HepG2 (cell line): ENCODE data around the gene FOSB. TPM values are rescaled to one million over a fixed set of nuclear protein-coding genes. Genes with fewer than 3 reads are reported as not detected.

Source experiments
- BATF2 ChIP-seq: sonication (generic); formaldehyde crosslinking; IDR thresholded peaks from 2 replicates; pipeline ENCODE4 v1.8.0; 2022; ENCODE audit warnings: mild to moderate bottlenecking, missing genetic modification reagents, moderate library complexity
- EED ChIP-seq: sonication (generic); formaldehyde crosslinking; IDR thresholded peaks from 2 replicates; pipeline ENCODE4 v1.5.0; 2020; ENCODE audit warnings: mild to moderate bottlenecking, missing genetic modification reagents
- FOSL1 ChIP-seq: sonication (generic); formaldehyde crosslinking; IDR thresholded peaks from 2 replicates; pipeline ENCODE4 v1.9.0; 2021; ENCODE audit warnings: missing genetic modification reagents, borderline replicate concordance
- IKZF1 ChIP-seq: fragments of 450-650 bp; IDR thresholded peaks from 2 replicates; pipeline ENCODE4 v1.7.1; 2016
- JUN ChIP-seq: sonication (generic); formaldehyde crosslinking; IDR thresholded peaks from 2 replicates; pipeline ENCODE4 v1.4.0; 2020; ENCODE audit warnings: mild to moderate bottlenecking, missing genetic modification reagents
- MAX ChIP-seq: IDR thresholded peaks from 2 replicates; pipeline ENCODE4 v1.6.1; 2012; ENCODE audit warnings: inconsistent platforms
- MXD4 ChIP-seq: IDR thresholded peaks from 2 replicates; pipeline ENCODE4 v1.6.1; 2016; ENCODE audit warnings: mild to moderate bottlenecking, missing biosample characterization, missing genetic modification reagents
- PHB2 ChIP-seq: fragments of 450-650 bp; IDR thresholded peaks from 2 replicates; pipeline ENCODE4 v1.6.1; 2018; ENCODE audit not compliant: partially characterized antibody
- SIN3B ChIP-seq: fragments of 150-350 bp; IDR thresholded peaks from 2 replicates; pipeline ENCODE4 v1.6.1; 2014; ENCODE audit warnings: low read length
- TBP ChIP-seq: sonication (generic); formaldehyde crosslinking; IDR thresholded peaks from 2 replicates; pipeline ENCODE4 v1.5.0; 2020; ENCODE audit warnings: missing genetic modification reagents
- ZKSCAN5 ChIP-seq: sonication (generic); formaldehyde crosslinking; IDR thresholded peaks from 2 replicates; pipeline ENCODE4 v1.5.1; 2020; ENCODE audit warnings: mild to moderate bottlenecking, missing genetic modification reagents
- ZNF280B ChIP-seq: sonication (generic); formaldehyde crosslinking; IDR thresholded peaks from 2 replicates; pipeline ENCODE4 v1.5.0; 2020; ENCODE audit warnings: missing genetic modification reagents, mild to moderate bottlenecking, borderline replicate concordance
- ZNF317 ChIP-seq: sonication (generic); formaldehyde crosslinking; IDR thresholded peaks from 2 replicates; pipeline ENCODE4 v1.5.0; 2020; ENCODE audit warnings: mild to moderate bottlenecking, missing genetic modification reagents
- polyA plus RNA-seq, 8 experiments: library from polyadenylated mRNA; depleted of rRNA in 3 of 8; stranded (reverse) in 7 of 8; unstranded in 1 of 8; fragments of >200 nt; fragmentation: Illumina TruSeq in 4 of 8; extraction: Trizol in 4 of 8; gene quantifications; 2 replicates each; pipeline versions ENCODE4 v1.2.1 to v1.2.3, GENCODE V29; 2011 to 2016; ENCODE audit warnings: low read depth in 4 of 8, missing spikeins in 1 of 8, mixed read lengths in 1 of 8; ENCODE audit not compliant: insufficient read depth in 1 of 8
- total RNA-seq, 5 experiments: library from RNA; depleted of rRNA; stranded (reverse); fragments of >200 nt; fragmentation: Illumina TruSeq; extraction: Trizol; gene quantifications; 2 replicates each; pipeline ENCODE4 v1.2.3, GENCODE V29; 2016; ENCODE audit warnings: low read depth in 1 of 5
- TF ChIP-seq, protein P1 (sequence below), 2 experiments: fragments of 450-650 bp in 1 of 2; sonication (generic) in 1 of 2; formaldehyde crosslinking; IDR thresholded peaks; 2 replicates each; pipeline versions ENCODE4 v1.5.0 to v1.8.0; 2020 to 2022; ENCODE audit warnings: mild to moderate bottlenecking in 1 of 2, missing genetic modification reagents in 1 of 2
- TF ChIP-seq, protein P2 (sequence below): sonication (generic); formaldehyde crosslinking; IDR thresholded peaks from 2 replicates; pipeline ENCODE4 v1.4.0; 2020; ENCODE audit warnings: missing genetic modification reagents

Gene FOSB
- total and polyA plus RNA-seq, 2 of the 13 experiments (the other 11 are each of a cell fraction or from before 2014, with no cell fraction given): 2.8 to 6.0 TPM

GRCh38 chr19:45492627-45493470 is 25.1 kb downstream of the FOSB start (continued):
- TF ChIP-seq BATF2 (CRISPR knock-in tag): no peak
- TF ChIP-seq EED (CRISPR knock-in tag): no peak
- TF ChIP-seq TBP (CRISPR knock-in tag): no peak
- TF ChIP-seq JUN (CRISPR knock-in tag): no peak
- TF ChIP-seq IKZF1: no peak
- no peak for TF ChIP-seq PHB2
- TF ChIP-seq ZKSCAN5: no peak
- no peak for TF ChIP-seq SIN3B
- TF ChIP-seq ZNF317 (CRISPR knock-in tag): no peak
- TF ChIP-seq, protein P1, sequence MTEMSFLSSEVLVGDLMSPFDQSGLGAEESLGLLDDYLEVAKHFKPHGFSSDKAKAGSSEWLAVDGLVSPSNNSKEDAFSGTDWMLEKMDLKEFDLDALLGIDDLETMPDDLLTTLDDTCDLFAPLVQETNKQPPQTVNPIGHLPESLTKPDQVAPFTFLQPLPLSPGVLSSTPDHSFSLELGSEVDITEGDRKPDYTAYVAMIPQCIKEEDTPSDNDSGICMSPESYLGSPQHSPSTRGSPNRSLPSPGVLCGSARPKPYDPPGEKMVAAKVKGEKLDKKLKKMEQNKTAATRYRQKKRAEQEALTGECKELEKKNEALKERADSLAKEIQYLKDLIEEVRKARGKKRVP (CRISPR knock-in tag; IDR thresholded peaks at IDR 0.05): no peak
- TF ChIP-seq MAX: peak; percentile 49; the same call in 1 of the 2 replicates
- no peak for TF ChIP-seq FOSL1 (CRISPR knock-in tag)
- no peak for TF ChIP-seq ZNF280B
- TF ChIP-seq, protein P2, sequence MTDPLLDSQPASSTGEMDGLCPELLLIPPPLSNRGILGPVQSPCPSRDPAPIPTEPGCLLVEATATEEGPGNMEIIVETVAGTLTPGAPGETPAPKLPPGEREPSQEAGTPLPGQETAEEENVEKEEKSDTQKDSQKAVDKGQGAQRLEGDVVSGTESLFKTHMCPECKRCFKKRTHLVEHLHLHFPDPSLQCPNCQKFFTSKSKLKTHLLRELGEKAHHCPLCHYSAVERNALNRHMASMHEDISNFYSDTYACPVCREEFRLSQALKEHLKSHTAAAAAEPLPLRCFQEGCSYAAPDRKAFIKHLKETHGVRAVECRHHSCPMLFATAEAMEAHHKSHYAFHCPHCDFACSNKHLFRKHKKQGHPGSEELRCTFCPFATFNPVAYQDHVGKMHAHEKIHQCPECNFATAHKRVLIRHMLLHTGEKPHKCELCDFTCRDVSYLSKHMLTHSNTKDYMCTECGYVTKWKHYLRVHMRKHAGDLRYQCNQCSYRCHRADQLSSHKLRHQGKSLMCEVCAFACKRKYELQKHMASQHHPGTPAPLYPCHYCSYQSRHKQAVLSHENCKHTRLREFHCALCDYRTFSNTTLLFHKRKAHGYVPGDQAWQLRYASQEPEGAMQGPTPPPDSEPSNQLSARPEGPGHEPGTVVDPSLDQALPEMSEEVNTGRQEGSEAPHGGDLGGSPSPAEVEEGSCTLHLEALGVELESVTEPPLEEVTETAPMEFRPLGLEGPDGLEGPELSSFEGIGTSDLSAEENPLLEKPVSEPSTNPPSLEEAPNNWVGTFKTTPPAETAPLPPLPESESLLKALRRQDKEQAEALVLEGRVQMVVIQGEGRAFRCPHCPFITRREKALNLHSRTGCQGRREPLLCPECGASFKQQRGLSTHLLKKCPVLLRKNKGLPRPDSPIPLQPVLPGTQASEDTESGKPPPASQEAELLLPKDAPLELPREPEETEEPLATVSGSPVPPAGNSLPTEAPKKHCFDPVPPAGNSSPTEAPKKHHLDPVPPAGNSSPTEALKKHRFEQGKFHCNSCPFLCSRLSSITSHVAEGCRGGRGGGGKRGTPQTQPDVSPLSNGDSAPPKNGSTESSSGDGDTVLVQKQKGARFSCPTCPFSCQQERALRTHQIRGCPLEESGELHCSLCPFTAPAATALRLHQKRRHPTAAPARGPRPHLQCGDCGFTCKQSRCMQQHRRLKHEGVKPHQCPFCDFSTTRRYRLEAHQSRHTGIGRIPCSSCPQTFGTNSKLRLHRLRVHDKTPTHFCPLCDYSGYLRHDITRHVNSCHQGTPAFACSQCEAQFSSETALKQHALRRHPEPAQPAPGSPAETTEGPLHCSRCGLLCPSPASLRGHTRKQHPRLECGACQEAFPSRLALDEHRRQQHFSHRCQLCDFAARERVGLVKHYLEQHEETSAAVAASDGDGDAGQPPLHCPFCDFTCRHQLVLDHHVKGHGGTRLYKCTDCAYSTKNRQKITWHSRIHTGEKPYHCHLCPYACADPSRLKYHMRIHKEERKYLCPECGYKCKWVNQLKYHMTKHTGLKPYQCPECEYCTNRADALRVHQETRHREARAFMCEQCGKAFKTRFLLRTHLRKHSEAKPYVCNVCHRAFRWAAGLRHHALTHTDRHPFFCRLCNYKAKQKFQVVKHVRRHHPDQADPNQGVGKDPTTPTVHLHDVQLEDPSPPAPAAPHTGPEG (CRISPR knock-in tag): no peak
- no peak for TF ChIP-seq MXD4 (CRISPR knock-in tag)
